Pancreas (tissue), 10 donors: ENCODE results near the gene ABCA7. TPM values are rescaled to one million over a fixed set of nuclear protein-coding genes. Genes with fewer than 3 reads are reported as not detected.

Experiments
- ATAC-seq, 4 donors: fragments of 200-7000 bp; cut with Tn5 transposase; one replicate each; pipeline versions ENCODE4 v1.8.0 to v1.9.1; 2020; ENCODE audit warnings: mild to moderate bottlenecking in 4 of 4, moderate library complexity in 4 of 4
- DNase-seq, 6 donors: peaks; one replicate each; pipeline ENCODE4 v3.0.0-alpha.2; 2020
- FAIRE-seq: peaks from 2 replicates; lab custom pipeline; 2012; peaks lifted over from hg19 to GRCh38; lab: Jason Lieb, UNC
- H3K27ac ChIP-seq, 4 donors: fragments of 200-600 bp; sonication (generic); 1 replicate in 3 of 4; 2 replicates in 1 of 4; pipeline versions ENCODE4 v1.5.0 to v1.8.0; 2020
- H3K27me3 ChIP-seq, 4 donors: fragments of 200-600 bp; one replicate each; pipeline ENCODE4 v1.8.0; 2021
- H3K36me3 ChIP-seq, 3 donors: fragments of 200-600 bp; sonication (generic) in 1 of 3; one replicate each; pipeline versions ENCODE4 v1.5.0 to v1.8.0; 2020 to 2021
- H3K4me1 ChIP-seq, 3 donors: fragments of 200-600 bp; one replicate each; pipeline ENCODE4 v1.8.0; 2021
- H3K4me3 ChIP-seq, 4 donors: fragments of 200-600 bp; sonication (generic) in 2 of 4; one replicate each; pipeline versions ENCODE4 v1.5.0 to v1.8.0; 2020 to 2021
- H3K9me3 ChIP-seq, 4 donors: fragments of 200-600 bp; one replicate each; pipeline ENCODE4 v1.8.0; 2021
- CTCF ChIP-seq, 4 donors: fragments of 200-600 bp; sonication (generic) in 3 of 4; IDR thresholded peaks; one replicate each; pipeline versions ENCODE4 v1.5.0 to v1.8.0; 2021; ENCODE audit warnings: antibody characterized with exemption in 4 of 4
- WGBS, 2 donors: extraction: QIAGEN DNeasy Blood & Tissue Kit; methylation state at CpG; one replicate each; pipeline ENCODE4 v1.1.7; 2013; 5-methylcytosine and 5-hydroxymethylcytosine counted together
- intact Hi-C, 3 donors: fragments of 100-400 bp; cut with DNase I; formaldehyde crosslinking; loops; one replicate each; pipeline versions ENCODE4 v1.11.1 to v1.14.2; 2022
- polyA plus RNA-seq, 2 donors: library from polyadenylated mRNA; stranded (reverse); fragments of 200-250 nt; gene quantifications; one replicate each; pipeline ENCODE4 v1.2.3, GENCODE V29; 2013
- total RNA-seq, 6 donors: library from RNA; stranded (reverse); fragmentation: NEBNext Ultra II Directional in 4 of 6; extraction: Animal tissue kit (Norgen Biotek cat#: 25700) in 4 of 6; gene quantifications; one replicate each; pipeline versions ENCODE4 v1.2.1 to v1.2.4, GENCODE V29; 2021 to 2023
- donor health status: healthy with polysubstance abuse.
- donor health status: DM: no; HTN: no; CAD: no; lungs with moderate emphysema.
- donor health status: DM: no; HTN: no; CAD: no.
- donor health status: control.
- donor health status: control.
- donor health status: Bipolar disorder and iron deficiency.
- donor health status: DM: yes; HTN: yes; CAD: no.
- donor health status: DM: no; HTN: no; CAD: no.
- donor health status: DM: no; HTN: no; CAD: no.
- donor health status: DM: yes; HTN: yes; CAD: no.

ABCA7 gene
- total and polyA plus RNA-seq, 8 donors = 6.9 to 131 (median 17.8) TPM

GRCh38 chr19:1082165-1082927 lies 42.4 kb downstream of the ABCA7 start:
- 11 to 12% methylated on average over 26 to 51 of the region's 51 CpGs for WGBS, 2 donors
- FAIRE-seq = no peak
- no peak for TF ChIP-seq CTCF (IDR thresholded peaks at IDR 0.05)
- H3K9me3 ChIP-seq = no peaks in the 10 kb centered on the region
- peak; percentile 80 to 91 (median 86) for ATAC-seq
- H3K4me3 ChIP-seq = peak overlapping the region; percentile 2 to 44 (median 29)
- DNase-seq = peak; percentile 90 to 98 (median 93)
- intact Hi-C loops = no loop called here
- no peaks in the 10 kb centered on the region for H3K27me3 ChIP-seq
- H3K4me1 ChIP-seq = peaks cover 0 to 7% (median 0%) of the 10 kb centered on the region in 3 donors
- no peaks in the 10 kb centered on the region for H3K36me3 ChIP-seq
- no peak overlapping the region for H3K27ac ChIP-seq

- 51 to 68% methylated on average over 48 to 59 of the region's 59 CpGs for WGBS, 2 donors
- DNase-seq (peak in 3 of 6 donors; percentile 30 to 84 (median 61)), ATAC-seq (no peak)
Measured at GRCh38 chr19:1082928-1083816, 43.3 kb downstream of the ABCA7 start.

GRCh38 chr19:1084024-1084868 lies 44.3 kb downstream of the ABCA7 start:
- 50 to 55% methylated on average over 43 of the region's 43 CpGs for WGBS, 2 donors
- Histone ChIP-seq H3K4me1 (peaks cover 0 to 7% (median 0%) of the 10 kb centered on the region in 3 donors), H3K4me3 (no peak overlapping the region), H3K27ac (no peak overlapping the region), H3K27me3 (no peaks in the 10 kb centered on the region), H3K36me3 (peaks cover 0 to 9% (median 8%) of the 10 kb centered on the region in 3 donors), H3K9me3 (no peaks in the 10 kb centered on the region)
- ATAC-seq = no peak
- DNase-seq = peak in 3 of 6 donors; percentile 44 to 75 (median 57)
- intact Hi-C loops = no loop called here
- no peak for TF ChIP-seq CTCF (IDR thresholded peaks at IDR 0.05)
- FAIRE-seq = no peak

More at GRCh38 chr19:1082928-1083816, 43.3 kb downstream of the ABCA7 start:
- no peaks in the 10 kb centered on the region for H3K9me3 ChIP-seq
- intact Hi-C loops = no loop called here
- H3K4me3 ChIP-seq = peak overlapping the region; percentile 2 to 44 (median 29)
- TF ChIP-seq CTCF (IDR thresholded peaks at IDR 0.05) = no peak
- H3K27me3 ChIP-seq = no peaks in the 10 kb centered on the region
- H3K4me1 ChIP-seq = peaks cover 0 to 7% (median 0%) of the 10 kb centered on the region in 3 donors
- H3K27ac ChIP-seq = no peak overlapping the region
- peaks cover 0 to 6% (median 0%) of the 10 kb centered on the region in 3 donors for H3K36me3 ChIP-seq
- no peak for FAIRE-seq

GRCh38 chr19:1085053-1085658 lies 45.2 kb downstream of the ABCA7 start:
- intact Hi-C loops = no loop called here
- Histone ChIP-seq H3K4me3 (no peak overlapping the region), H3K27ac (no peak overlapping the region), H3K4me1 (peaks cover 0 to 7% (median 0%) of the 10 kb centered on the region in 3 donors), H3K36me3 (peaks cover 0 to 9% (median 8%) of the 10 kb centered on the region in 3 donors), H3K9me3 (no peaks in the 10 kb centered on the region), H3K27me3 (no peaks in the 10 kb centered on the region)
- no peak for TF ChIP-seq CTCF (IDR thresholded peaks at IDR 0.05)
- FAIRE-seq = no peak
- DNase-seq = no peak
- no peak for ATAC-seq
- WGBS, 2 donors = 82 to 87% methylated on average over 8 of the region's 8 CpGs
